HuH-7.5 (cell line): ENCODE data around the gene GTPBP2.

Experiments
- DNase-seq: peaks from one replicate; pipeline ENCODE4 v3.0.0; 2011; ENCODE audit warnings: low spot score

The GTPBP2 gene

GRCh38 chr6:43575772-43576551 lies 53.1 kb downstream of the GTPBP2 start, which contains the start of the genes POLH and XPO5:
Gene POLH, plus strand, starts transcription at chr6:43576185. Its CDS starts 6,135 bp downstream, at chr6:43582320.
Gene XPO5, minus strand, starts transcription at chr6:43576038. Its CDS starts 174 bp downstream, at chr6:43575864.
- DNase-seq: peak; percentile 88

DNA sequence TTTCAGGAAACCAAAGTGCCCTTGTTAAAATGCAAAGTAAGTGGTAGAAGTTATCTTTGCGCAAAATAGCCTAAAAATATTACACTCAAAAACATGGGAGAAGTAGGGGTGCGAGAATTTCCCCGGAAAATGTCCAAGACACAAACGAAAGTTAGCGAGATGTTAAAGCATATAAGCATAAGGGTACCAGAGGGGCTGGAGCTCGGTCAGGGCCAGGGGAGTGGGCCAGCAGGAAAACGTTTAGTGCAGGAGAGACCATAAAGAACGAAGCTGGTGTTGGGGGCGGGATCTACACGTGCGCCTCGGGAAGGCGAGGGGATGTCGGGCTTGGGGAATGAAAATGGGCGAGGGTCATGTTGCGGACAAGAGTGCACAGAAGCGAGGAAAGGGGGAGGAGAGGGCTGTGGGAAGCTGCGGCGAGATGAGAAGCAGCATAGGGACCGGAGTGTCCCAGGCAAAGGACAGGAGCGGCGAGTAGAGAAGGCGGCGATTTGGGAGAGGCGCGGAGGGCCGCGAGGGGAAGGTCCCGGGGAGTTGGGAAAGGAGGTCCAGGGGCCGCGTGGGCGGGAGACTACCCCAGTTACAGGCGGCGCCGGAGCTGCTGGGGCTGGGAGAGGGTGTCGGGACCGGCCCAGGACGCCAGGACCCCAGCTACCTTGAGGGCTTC lies 53.8 kb downstream of the GTPBP2 start:
- DNase-seq: peak; percentile 29

DNA sequence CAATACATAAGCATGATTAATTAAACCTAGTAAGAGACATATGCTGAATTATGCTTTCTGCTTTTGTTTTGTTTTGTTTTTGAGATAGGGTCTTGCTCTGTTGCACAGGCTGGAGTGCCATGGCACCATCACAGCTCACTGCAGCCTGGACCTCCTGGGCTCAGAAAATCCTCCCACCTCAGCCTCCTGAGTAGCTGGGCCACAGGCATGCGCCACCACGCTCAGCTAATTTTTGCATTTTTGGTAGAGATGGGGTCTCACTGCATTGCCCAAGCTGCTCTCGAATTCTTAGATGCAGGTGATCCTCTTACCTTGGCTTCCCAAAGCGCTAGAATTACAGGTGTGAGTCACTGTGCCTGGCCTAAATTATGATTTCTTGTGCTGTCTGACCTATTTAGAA lies 57.0 kb downstream of the GTPBP2 start:
- DNase-seq: no peak

DNA sequence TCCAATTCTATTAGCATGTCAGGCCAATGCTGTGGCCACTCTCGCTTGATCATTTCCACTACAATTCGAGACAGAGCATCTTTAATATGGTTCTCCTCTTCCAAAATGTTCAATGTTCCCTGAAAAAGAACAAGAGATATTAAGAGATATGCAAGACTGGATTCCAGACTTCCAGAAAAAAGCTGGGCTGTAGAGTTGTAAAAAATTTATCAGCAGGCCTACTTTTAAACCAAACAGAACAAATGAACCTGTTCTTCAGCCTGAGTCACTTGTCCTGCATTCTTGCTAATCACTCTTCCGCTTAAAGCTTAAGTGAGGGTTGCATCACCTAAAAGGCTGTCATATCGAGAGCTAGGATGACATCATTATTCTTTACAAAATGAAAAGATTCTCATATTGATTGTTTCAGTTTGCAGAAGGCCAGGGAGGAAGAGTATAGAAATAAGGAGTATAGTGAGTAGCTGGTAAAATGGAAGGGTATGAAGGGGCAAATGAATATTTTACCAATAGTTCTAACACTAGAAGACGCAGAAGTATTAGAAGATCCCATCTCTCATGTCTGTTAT lies 58.1 kb downstream of the GTPBP2 start:
- no peak for DNase-seq
